ENCODE measurements around the gene MASP2. TPM values are rescaled to one million over a fixed set of nuclear protein-coding genes. Genes with fewer than 3 reads are reported as not detected.
"Not testable (repeated sequence)": the region's sequence is repeated elsewhere in the genome, so short reads cannot be mapped to it uniquely, and the experiment has no call there.

The MASP2 gene
- total RNA-seq, 1 donor from 2014 or later, result not detected

GRCh38 chr1:11064942-11065341 is 17.9 kb upstream of the MASP2 start:
- H3K36me3 Mint-ChIP-seq (ENCODE audit: insufficient read depth), result peaks cover 35% of the 10 kb centered on the region

GRCh38 chr1:11063937-11064537 is 17.0 kb upstream of the MASP2 start:
- H3K4me1 Mint-ChIP-seq (ENCODE audit: low read depth); H3K9me3 Mint-ChIP-seq (ENCODE audit: low read depth); H3K4me3 Mint-ChIP-seq (ENCODE audit: low read depth); H3K27me3 Mint-ChIP-seq; DNase-seq (ENCODE audit: low spot score, unreplicated experiment); H3K27ac Mint-ChIP-seq: not testable (repeated sequence)
- H3K36me3 Mint-ChIP-seq (ENCODE audit: insufficient read depth), result peaks cover 31% of the 10 kb centered on the region

More at GRCh38 chr1:11064942-11065341, 17.9 kb upstream of the MASP2 start:
- H3K27me3 Mint-ChIP-seq, result no peaks in the 10 kb centered on the region
- TF ChIP-seq, protein P1, sequence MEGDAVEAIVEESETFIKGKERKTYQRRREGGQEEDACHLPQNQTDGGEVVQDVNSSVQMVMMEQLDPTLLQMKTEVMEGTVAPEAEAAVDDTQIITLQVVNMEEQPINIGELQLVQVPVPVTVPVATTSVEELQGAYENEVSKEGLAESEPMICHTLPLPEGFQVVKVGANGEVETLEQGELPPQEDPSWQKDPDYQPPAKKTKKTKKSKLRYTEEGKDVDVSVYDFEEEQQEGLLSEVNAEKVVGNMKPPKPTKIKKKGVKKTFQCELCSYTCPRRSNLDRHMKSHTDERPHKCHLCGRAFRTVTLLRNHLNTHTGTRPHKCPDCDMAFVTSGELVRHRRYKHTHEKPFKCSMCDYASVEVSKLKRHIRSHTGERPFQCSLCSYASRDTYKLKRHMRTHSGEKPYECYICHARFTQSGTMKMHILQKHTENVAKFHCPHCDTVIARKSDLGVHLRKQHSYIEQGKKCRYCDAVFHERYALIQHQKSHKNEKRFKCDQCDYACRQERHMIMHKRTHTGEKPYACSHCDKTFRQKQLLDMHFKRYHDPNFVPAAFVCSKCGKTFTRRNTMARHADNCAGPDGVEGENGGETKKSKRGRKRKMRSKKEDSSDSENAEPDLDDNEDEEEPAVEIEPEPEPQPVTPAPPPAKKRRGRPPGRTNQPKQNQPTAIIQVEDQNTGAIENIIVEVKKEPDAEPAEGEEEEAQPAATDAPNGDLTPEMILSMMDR (IDR thresholded peaks at IDR 0.05; ENCODE audit: unreplicated experiment), result no peak
- no peaks in the 10 kb centered on the region for H3K9me3 Mint-ChIP-seq (ENCODE audit: low read depth)
- no peak overlapping the region for H3K27ac Mint-ChIP-seq
- no peak for DNase-seq (ENCODE audit: low spot score, unreplicated experiment)
- peaks cover 6% of the 10 kb centered on the region for H3K4me1 Mint-ChIP-seq (ENCODE audit: low read depth)
- H3K4me3 Mint-ChIP-seq (ENCODE audit: low read depth), result no peak overlapping the region

GRCh38 chr1:11062965-11063401 is 15.9 kb upstream of the MASP2 start:
- H3K9me3 Mint-ChIP-seq (ENCODE audit: low read depth), result no peaks in the 10 kb centered on the region
- no peaks in the 10 kb centered on the region for H3K27me3 Mint-ChIP-seq
- DNase-seq (ENCODE audit: low spot score, unreplicated experiment), result no peak
- H3K4me1 Mint-ChIP-seq (ENCODE audit: low read depth), result peaks cover 10% of the 10 kb centered on the region
- TF ChIP-seq, protein P1 (IDR thresholded peaks at IDR 0.05; ENCODE audit: unreplicated experiment), result no peak
- H3K36me3 Mint-ChIP-seq (ENCODE audit: insufficient read depth), result peaks cover 28% of the 10 kb centered on the region
- no peak overlapping the region for H3K27ac Mint-ChIP-seq
- H3K4me3 Mint-ChIP-seq (ENCODE audit: low read depth), result no peak overlapping the region

GRCh38 chr1:11061652-11062365 is 14.8 kb upstream of the MASP2 start:
- H3K27me3 Mint-ChIP-seq, result no peaks in the 10 kb centered on the region
- H3K4me3 Mint-ChIP-seq (ENCODE audit: low read depth), result peak overlapping the region; percentile 19
- no peaks in the 10 kb centered on the region for H3K9me3 Mint-ChIP-seq (ENCODE audit: low read depth)
- peaks cover 10% of the 10 kb centered on the region for H3K4me1 Mint-ChIP-seq (ENCODE audit: low read depth)
- DNase-seq (ENCODE audit: low spot score, unreplicated experiment), result no peak
- H3K36me3 Mint-ChIP-seq (ENCODE audit: insufficient read depth), result peaks cover 27% of the 10 kb centered on the region
- TF ChIP-seq, protein P1 (IDR thresholded peaks at IDR 0.05; ENCODE audit: unreplicated experiment), result no peak
- no peak overlapping the region for H3K27ac Mint-ChIP-seq

GRCh38 chr1:11059968-11060830 is 13.2 kb upstream of the MASP2 start, which contains the start of gene SRM:
TSS of gene SRM (minus strand) at chr1:11060018. CDS start at chr1:11059943, 75 bp downstream.
- peaks cover 15% of the 10 kb centered on the region for H3K36me3 Mint-ChIP-seq (ENCODE audit: insufficient read depth)
- peak; percentile 84 for DNase-seq (ENCODE audit: low spot score, unreplicated experiment)
- TF ChIP-seq, protein P1 (IDR thresholded peaks at IDR 0.05; ENCODE audit: unreplicated experiment), result peak; percentile 60
- peak within 1 kb of the TSS; percentile 95 for H3K27ac Mint-ChIP-seq
- H3K4me3 Mint-ChIP-seq (ENCODE audit: low read depth), result peak within 1 kb of the TSS; percentile 92
- no peaks in the 10 kb centered on the region for H3K9me3 Mint-ChIP-seq (ENCODE audit: low read depth)
- H3K4me1 Mint-ChIP-seq (ENCODE audit: low read depth), result peaks cover 10% of the 10 kb centered on the region
- H3K27me3 Mint-ChIP-seq, result no peaks in the 10 kb centered on the region

All from progenitor cell of endocrine pancreas (in vitro differentiated cells).